Stimulated activated CD4-positive, alpha-beta T cell treated with anti-CD3 and anti-CD28 coated beads, Interleukin-2, amount 100 ng/mL, for 4 hours (primary cell): ENCODE data around the gene FAM219A.

Experiments used
- DNase-seq: peaks from one replicate; pipeline ENCODE4 v3.0.0-alpha.2; 2020; ENCODE audit warnings: low read depth

Gene FAM219A

GRCh38 chr9:34458013-34458958 lies at the start of gene FAM219A, which contains the start of gene DNAI1:
FAM219A (minus strand) TSS chr9:34458570; CDS start chr9:34458263, 307 bp downstream.
DNAI1 (plus strand) TSS chr9:34458805; CDS start chr9:34459006, 201 bp downstream.
- peak; percentile 98 for DNase-seq

DNA sequence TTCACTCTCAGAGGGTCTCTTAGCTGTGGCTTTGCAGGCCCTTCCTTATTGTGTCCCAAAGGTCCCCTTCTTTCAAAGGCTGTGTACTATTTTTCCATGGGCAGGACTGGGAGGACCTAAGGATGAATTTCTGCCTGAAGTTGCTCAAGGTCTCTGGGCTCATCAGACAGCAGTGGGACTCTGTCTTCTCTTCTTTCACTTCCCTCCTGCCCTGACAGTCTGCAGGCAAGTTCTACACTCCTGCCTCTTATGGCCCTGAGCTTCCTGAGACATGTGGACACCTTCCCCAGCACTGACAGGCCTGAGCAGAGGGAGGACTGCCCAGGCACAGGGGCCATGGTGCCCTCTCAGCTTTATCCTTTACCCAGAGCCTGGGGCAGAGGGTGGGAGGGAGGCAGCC lies 49.6 kb upstream of the FAM219A start:
- no peak for DNase-seq

- no peak for DNase-seq
Measured at GRCh38 chr9:34507556-34507955, 49.2 kb upstream of the FAM219A start.

DNA sequence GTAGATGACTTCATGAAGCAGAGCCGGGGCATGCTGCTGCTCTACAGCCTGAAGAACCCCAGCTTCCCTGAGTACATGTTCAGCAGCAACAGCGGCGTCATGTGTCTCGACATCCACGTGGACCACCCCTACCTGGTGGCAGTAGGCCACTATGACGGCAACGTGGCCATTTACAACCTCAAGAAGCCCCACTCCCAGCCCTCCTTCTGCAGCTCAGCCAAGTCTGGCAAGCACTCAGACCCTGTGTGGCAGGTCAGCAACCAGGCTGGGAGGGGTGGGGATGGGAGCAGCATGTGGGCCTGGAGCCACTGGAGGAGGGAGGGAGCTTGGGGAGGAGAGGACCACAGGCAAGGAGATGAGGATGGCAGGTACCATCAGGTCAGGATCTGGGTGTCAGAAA lies 48.3 kb upstream of the FAM219A start:
- DNase-seq: no peak

DNA sequence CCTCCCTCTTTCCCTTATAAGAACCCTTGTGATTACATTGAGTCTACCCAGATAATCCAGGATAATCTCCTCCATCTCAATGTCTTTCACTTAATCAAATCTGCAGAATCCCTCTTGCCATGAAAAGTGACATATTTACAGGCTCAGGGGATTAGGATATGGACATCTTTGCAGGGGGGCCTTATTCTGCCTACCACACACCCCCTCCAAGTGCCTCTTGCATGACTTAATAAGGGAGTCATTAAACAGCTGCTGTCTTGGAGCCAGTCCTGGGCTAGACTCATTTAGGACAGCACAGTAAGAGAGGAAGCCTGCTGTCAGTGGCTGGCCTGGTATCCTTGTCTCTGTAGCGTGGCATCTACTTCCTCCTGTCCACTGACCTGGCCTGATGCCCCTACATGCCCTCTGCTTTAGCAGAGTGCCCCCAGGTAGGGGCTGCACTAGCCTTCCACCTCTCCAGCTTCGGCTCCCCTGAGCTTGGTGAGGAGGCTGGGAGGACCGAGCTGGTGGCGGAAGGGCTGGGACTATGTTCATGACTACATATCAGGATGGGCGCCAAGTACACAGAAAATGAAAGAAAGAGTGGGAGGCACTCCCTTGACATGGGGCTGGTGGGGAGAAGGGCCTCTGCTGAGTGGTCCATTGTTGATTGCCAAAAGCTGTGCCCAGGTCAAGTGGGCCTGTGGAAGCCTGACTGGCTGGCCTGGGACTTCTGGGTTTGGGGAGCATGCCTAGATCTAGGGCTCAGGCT lies 47.2 kb upstream of the FAM219A start:
- DNase-seq: no peak

DNA sequence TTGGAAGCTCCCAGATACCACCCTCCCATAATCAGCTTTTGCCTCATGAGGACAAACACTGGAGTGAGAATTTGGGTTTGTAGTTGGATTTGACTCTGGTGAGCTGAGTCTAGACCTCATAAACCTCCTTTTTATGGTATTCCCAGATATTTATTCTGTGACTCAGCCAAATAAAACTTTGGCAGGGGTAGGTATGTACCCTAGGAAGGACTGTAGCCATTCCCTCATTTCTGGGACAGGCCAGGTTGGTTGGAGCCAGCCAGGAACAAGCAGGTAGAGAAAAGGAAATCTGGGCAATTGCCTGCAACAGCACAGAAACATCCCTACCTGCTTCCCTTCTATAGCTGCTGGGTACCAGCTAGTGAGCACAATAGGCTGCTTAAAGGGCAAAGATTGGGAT lies 45.0 kb upstream of the FAM219A start:
- DNase-seq: no peak

GRCh38 chr9:34502891-34503290 lies 44.5 kb upstream of the FAM219A start:
- DNase-seq: no peak

DNA sequence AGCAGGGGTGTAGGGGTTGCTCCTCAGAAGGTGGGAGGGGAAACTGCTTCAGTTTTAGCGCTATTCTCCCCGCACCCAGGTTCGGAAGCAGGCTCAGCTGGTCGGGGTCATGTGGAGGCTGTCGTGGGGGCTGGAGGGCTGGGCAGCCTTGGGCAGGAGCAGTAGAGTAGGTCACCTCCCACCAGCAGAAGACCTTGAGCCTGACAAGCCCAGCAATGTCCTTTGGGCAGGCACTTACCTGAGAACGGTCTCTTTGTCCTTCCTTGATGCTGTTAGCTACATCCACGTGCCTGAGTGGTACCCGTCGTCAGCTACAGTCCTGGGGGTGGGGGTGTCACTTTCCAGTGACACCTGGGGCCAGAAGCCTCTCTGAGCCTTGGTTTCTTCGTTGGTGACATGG lies 44.1 kb upstream of the FAM219A start:
- no peak for DNase-seq

DNA sequence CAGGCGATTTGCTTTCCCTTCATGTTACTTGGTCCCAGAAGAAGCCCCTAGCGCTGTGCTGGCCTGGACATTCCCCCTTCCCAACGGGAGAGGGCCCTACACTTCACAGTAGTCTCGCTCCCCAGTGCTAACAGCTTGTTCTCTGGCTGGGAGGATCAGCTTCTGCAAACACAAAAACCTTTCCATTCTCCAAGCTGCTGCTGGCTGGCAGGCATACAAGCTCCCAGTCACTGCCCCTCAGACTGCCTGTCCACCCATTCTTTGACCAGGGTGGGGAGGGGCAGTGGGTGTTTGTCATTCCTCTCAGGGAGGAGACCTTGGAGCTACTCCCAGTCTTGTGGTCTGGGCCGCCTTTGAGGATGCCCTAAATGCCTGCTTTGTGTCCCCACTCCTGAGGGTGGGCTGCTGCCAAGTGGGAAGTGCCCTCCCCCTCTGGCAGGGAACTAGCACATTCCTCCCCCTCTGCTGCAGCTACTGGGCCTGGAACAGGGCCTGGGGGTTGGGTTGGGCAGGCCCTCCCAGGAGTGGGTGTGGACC lies 43.6 kb upstream of the FAM219A start:
- DNase-seq: no peak

DNA sequence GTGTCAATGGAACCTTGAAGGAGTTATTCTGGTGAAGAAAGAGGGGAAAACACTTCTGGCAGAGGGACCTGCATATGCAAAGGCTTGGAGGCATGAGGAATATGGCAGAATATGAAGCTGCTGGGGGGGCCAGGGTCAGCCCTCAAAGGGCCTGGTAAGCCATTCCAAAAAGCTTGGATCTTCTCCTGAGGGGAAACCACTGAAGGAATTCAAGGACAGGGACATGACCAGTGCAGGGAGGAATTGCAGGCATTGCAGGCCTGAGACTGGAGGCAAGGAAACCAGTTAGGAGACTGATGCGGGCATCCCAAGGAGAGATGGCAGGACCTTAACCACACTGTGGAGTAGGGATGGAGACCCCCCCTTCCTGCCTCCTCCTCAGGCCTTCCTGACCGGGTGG lies 43.0 kb upstream of the FAM219A start:
- DNase-seq: no peak

GRCh38 chr9:34500623-34501267 lies 42.4 kb upstream of the FAM219A start:
- peak; percentile 66 for DNase-seq

GRCh38 chr9:34499076-34499475 lies 40.7 kb upstream of the FAM219A start:
- no peak for DNase-seq

DNA sequence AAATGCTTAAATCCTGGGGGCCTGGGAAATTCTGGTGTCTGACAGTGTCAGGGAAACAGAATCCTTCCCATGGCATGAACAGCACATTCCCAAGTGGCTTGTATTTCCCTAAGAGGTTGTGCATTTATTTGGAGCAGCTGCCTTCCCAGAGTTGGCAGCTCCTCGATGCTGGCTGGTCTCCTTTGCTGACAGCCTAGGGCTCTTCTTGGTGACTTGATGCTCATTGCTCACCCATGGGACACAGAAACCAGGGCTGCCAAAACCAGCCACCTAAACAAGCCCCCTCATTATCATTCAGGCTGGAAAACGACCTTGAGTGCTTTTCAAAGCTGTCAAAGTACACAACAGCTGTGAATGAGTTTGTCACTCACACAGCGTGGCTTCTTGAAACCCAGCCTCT lies 40.2 kb upstream of the FAM219A start:
- no peak for DNase-seq

DNA sequence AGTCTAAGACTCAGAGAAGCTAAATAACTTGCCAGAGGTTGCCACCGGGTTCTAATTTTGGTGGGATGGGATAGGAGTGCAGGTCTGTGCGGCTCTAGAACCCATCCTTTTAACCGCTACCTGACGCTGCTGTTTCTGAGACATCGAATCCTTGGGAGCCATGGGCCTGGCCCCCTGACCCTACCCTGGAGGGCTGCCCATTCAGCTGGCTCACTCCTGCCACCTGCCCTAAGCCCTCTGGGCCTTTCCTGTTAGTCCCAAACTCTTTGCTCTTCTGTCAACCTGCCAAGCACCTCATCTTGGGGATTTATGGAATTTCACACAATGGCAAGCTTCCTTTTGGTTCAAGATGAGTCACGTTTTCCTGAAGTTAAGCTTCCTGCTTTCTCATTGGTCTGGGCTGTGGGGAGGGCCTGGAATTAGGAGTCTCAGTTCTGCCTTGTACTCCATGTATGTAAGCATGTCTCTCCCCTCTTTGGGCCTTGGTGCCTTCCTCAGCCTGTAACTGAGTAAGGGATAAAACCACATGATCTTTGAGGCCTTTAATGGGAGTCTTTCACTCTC lies 37.9 kb upstream of the FAM219A start:
- DNase-seq: no peak

DNA sequence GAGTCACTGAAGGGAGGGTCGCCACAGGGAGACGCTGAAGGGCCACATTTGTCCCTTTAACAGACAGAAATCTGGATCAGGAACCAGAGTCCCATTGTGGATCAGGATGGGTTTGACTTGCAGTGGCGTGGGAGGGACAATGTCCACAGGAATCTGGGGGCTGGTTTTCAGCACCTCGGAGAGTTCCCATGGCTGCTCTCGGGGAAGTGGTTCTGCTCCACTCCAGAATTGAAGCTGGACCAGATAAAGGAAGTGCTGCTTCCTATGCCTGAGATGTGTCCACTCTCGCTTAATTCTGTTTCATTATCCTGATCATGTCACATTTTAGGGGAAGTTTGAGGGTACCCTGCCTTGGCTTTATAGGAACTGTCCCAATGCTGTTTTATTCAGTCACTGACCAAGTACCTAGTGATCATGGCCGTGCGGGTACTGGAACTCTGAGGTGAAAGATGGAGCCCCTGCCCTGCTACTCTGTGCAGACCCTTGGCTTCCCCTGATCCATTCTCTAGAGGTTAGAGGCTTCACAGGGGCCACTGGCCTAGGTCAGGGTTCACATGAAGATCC lies 35.7 kb upstream of the FAM219A start:
- no peak for DNase-seq

GRCh38 chr9:34492051-34492450 lies 33.7 kb upstream of the FAM219A start:
- DNase-seq: no peak

DNA sequence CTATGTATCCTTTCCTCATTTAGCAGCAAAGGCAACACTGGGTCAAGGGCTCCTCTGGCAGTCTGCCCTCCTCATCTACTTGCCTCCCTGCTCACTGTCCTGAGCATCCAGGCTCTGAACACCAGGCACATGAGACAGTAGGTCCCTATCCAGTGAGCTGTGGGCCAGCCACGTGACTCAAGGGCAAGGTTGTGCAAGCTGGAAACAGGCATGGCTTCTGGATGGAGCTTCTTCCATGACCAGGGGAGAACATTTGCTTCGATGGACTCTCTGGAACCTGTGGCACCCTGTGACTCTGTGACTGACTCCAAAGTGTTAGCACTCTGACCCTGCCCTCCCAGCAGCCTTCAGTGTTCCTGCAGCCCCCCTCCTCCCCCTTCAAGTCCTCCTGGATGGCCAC lies 33.2 kb upstream of the FAM219A start:
- DNase-seq: no peak

GRCh38 chr9:34490760-34491159 lies 32.4 kb upstream of the FAM219A start:
- DNase-seq: no peak

DNA sequence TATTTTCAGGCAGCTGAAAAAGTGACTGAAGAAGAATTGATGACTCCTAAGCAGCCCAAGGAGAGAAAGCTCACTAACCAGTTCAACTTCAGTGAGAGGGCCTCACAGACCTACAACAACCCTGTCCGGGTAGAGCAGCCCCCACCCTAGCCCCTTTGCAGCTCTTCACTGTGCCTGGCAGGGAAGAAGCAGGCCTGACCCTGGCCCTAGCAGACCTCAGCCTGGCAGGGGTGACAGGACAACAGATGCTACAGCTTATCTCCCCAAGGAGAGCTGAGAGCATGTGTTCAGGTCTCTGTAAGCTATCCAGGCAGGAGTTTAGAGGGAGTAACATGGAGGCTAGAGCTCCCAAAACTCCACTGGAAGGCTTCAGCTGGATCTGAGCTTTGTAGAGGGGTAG lies 32.0 kb upstream of the FAM219A start:
- no peak for DNase-seq

DNA sequence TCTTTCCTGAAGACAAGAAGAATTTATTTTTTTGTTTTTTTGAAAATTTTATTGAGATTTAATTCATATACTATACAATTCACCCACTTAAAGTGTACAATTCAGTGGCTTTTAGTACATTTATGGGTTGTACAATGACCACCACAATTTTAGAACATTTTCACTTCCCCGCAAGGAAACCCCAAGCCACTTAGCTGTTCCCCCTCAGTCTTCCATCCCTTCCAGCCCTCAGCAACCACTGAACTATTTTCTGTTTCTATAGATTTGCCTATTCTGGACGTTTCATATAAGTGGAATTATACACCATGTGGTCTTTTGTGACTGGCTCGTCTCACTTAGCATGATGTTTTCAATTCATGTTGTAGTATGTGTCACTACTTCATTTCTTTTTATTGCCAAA lies 28.2 kb upstream of the FAM219A start:
- no peak for DNase-seq

DNA sequence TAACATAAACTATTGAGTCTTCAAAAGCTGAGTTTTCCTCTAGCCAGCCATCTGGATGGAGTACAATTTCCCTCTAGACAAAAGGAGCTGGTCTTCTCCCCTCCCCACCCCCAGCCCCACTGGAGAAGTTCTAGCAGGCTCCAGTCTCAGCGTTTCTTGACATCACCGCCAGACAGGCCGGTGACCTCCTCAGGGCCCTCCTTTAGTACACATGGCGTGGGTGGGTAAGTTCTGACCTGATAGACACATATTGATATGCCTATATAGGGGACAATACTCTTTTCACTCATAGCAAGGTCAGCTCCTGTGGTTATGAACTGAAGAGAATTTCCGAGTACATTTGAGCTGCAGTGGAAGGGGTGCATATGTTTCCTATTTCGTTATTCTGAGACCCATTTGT lies 27.5 kb upstream of the FAM219A start:
- no peak for DNase-seq

DNA sequence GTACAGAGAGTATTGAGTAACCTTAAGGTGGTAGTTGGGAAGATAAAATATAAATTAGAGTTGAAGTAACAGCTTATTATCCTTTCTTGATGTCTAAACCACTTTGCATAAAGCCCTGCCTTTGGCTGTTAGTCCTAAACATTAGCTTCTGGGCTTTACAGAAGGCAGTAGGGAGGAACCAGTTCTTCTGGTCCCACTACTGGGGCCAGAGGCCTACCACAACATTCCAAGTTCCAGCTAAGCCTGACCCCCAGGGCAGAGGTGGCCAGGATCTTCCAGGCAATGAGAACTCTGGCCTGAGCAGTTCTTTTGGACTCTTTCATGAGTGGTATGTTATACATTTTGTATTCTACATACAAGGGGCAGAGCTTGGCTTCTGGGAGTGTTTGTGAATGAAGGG lies 26.3 kb upstream of the FAM219A start:
- no peak for DNase-seq
